SU-DHL-6 (cell line): Measurements from ENCODE around the gene ZMPSTE24.

Experiments used
- H2AFZ ChIP-seq: fragments of 200-600 bp; sonication (generic); 2 replicates; pipeline ENCODE4 v1.6.1; 2014; ENCODE audit warnings: low read depth, mild to moderate bottlenecking, moderate library complexity, mixed read lengths, antibody characterized with exemption, low read length; ENCODE audit not compliant: severe bottlenecking
- H3F3A ChIP-seq: fragments of 200-600 bp; shearing (Covaris generic); 2 replicates; pipeline ENCODE4 v1.6.0; 2016; ENCODE audit warnings: antibody characterized with exemption, mild to moderate bottlenecking; ENCODE audit not compliant: insufficient read depth
- H3K27ac ChIP-seq: fragments of 200-600 bp; sonication (generic); 2 replicates; pipeline ENCODE4 v1.5.1; 2016; ENCODE audit warnings: low read depth, mild to moderate bottlenecking, low read length, moderate library complexity, mixed read lengths
- H3K27me3 ChIP-seq: fragments of 200-600 bp; sonication (generic), shearing (Covaris generic); 2 replicates; pipeline ENCODE4 v1.6.0; 2014; ENCODE audit warnings: mild to moderate bottlenecking, low read length
- H3K36me3 ChIP-seq: fragments of 200-600 bp; sonication (generic); 2 replicates; pipeline ENCODE4 v1.6.1; 2014; ENCODE audit warnings: mild to moderate bottlenecking, low read length, mixed read lengths
- H3K4me2 ChIP-seq: fragments of 300-600, 200-600 bp; shearing (Covaris generic), sonication (generic); 2 replicates; pipeline ENCODE4 v1.6.0; 2014; ENCODE audit warnings: low read length, low read depth, mild to moderate bottlenecking; ENCODE audit not compliant: poor library complexity, severe bottlenecking
- H3K4me3 ChIP-seq: fragments of 200-600 bp; sonication (generic); 2 replicates; pipeline ENCODE4 v1.5.1; 2014; ENCODE audit warnings: antibody characterized with exemption, low read length, mild to moderate bottlenecking, mixed read lengths; ENCODE audit not compliant: insufficient read depth, poor library complexity, severe bottlenecking
- H3K79me2 ChIP-seq: fragments of 200-600 bp; sonication (generic); 2 replicates; pipeline ENCODE4 v1.6.1; 2014; ENCODE audit warnings: mild to moderate bottlenecking, low read length, moderate library complexity; ENCODE audit not compliant: insufficient read depth
- H3K9ac ChIP-seq: fragments of 200-600 bp; sonication (generic); 2 replicates; pipeline ENCODE4 v1.7.0; 2014; ENCODE audit warnings: mild to moderate bottlenecking, low read length
- H3K9me2 ChIP-seq: fragments of 200-600 bp; sonication (generic); replicated peaks from 2 replicates; pipeline ENCODE4 v1.6.1; 2014; ENCODE audit warnings: low read length; ENCODE audit not compliant: insufficient read depth
- H3K9me3 ChIP-seq: fragments of 200-600 bp; sonication (generic); 2 replicates; pipeline ENCODE4 v1.6.1; 2014; ENCODE audit warnings: low read length, mixed read lengths; ENCODE audit not compliant: insufficient read depth
- H4K20me1 ChIP-seq: fragments of 200-600 bp; sonication (generic); 2 replicates; pipeline ENCODE4 v1.6.1; 2014; ENCODE audit warnings: low read depth, mild to moderate bottlenecking, antibody characterized with exemption, low read length, moderate library complexity, mixed read lengths
- EZH2phosphoT487 ChIP-seq: fragments of 200-600 bp; sonication (generic), shearing (Covaris generic); conservative IDR thresholded peaks from 2 replicates; pipeline ENCODE4 v1.6.1; 2018; ENCODE audit warnings: mild to moderate bottlenecking, antibody characterized with exemption, low read length, moderate library complexity, mixed read lengths
- TF ChIP-seq, protein P1 (sequence below): fragments of 200-600 bp; sonication (generic); IDR thresholded peaks from one replicate; pipeline ENCODE4 v1.5.1; 2017; ENCODE audit warnings: antibody characterized with exemption, mild to moderate bottlenecking, low read length, moderate library complexity; ENCODE audit not compliant: insufficient read depth, poor library complexity, severe bottlenecking

ZMPSTE24 gene

DNA sequence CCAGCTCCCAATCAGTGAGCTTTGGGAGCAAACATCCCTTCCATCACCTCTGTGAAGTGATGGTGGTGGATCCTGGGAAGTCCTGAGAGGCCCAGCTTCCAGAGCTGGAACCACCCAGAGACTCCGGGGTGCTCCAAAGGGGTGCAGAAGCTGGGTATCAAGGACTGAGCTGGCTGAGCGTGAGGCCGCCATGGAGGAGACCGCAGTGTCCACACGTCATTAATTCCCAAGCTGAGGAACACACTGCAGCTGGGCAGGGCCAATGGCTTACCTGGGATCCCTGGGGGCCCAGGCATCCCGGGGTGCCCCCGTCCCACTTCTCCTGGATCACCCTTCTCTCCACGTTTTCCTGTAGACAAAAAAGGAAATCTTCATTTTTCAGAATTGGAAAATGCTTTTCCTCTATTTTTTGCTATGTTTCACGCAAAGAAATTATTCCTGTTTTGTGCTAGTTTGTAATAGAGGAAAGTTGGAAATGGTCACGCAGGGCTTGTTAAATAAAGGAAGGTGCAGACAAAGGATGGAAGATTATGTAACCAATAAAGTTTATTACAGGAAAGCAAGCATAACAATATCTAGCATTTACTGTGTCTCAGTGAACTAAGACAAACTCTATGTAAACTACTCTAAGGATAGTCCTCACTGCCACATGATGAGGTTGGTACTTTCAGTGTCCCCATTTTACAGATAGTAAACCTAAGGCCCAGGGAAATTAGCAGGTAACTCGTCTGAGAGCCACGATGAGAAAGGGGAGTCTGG is 43.7 kb downstream of the ZMPSTE24 start:
- Histone ChIP-seq H3K4me3 (no peak overlapping the region), H3F3A (no peaks in the 10 kb centered on the region), H3K27ac (no peak overlapping the region), H3K9me2 (no peaks in the 10 kb centered on the region), H3K79me2 (no peaks in the 10 kb centered on the region), H3K9ac (no peak overlapping the region), H3K9me3 (no peaks in the 10 kb centered on the region), H3K27me3 (no peaks in the 10 kb centered on the region), H3K36me3 (no peaks in the 10 kb centered on the region), H4K20me1 (no peaks in the 10 kb centered on the region), H3K4me2 (no peak overlapping the region), H2AFZ (no peak overlapping the region)
- no peak for TF ChIP-seq EZH2phosphoT487
- TF ChIP-seq, protein P1, sequence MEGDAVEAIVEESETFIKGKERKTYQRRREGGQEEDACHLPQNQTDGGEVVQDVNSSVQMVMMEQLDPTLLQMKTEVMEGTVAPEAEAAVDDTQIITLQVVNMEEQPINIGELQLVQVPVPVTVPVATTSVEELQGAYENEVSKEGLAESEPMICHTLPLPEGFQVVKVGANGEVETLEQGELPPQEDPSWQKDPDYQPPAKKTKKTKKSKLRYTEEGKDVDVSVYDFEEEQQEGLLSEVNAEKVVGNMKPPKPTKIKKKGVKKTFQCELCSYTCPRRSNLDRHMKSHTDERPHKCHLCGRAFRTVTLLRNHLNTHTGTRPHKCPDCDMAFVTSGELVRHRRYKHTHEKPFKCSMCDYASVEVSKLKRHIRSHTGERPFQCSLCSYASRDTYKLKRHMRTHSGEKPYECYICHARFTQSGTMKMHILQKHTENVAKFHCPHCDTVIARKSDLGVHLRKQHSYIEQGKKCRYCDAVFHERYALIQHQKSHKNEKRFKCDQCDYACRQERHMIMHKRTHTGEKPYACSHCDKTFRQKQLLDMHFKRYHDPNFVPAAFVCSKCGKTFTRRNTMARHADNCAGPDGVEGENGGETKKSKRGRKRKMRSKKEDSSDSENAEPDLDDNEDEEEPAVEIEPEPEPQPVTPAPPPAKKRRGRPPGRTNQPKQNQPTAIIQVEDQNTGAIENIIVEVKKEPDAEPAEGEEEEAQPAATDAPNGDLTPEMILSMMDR = no peak

DNA sequence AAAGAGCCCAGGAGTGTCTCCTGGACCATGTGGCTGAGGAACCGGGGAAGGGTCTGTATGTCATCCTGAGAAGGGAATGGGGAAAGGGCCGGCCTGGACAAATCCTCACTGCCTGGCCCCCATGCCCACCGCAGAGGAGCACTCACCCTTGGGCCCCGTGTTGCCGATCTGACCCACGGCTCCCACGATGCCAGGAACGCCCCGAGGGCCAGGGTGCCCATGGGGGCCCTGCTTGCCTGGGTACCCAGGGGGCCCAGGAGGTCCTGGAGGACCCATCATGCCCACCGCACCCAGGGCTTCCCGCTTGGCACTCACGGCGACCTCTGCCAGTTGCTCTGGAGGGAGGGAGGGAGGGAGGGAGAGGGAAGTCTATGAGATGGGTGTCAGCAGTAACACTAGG is 44.4 kb downstream of the ZMPSTE24 start:
- Histone ChIP-seq H3K9me3 (no peaks in the 10 kb centered on the region), H3K27ac (no peak overlapping the region), H3K4me2 (no peak overlapping the region), H3K9ac (no peak overlapping the region), H3K9me2 (no peaks in the 10 kb centered on the region), H2AFZ (no peak overlapping the region), H3K36me3 (no peaks in the 10 kb centered on the region), H3K27me3 (no peaks in the 10 kb centered on the region), H3F3A (no peaks in the 10 kb centered on the region), H3K4me3 (no peak overlapping the region), H4K20me1 (no peaks in the 10 kb centered on the region), H3K79me2 (no peaks in the 10 kb centered on the region)
- TF ChIP-seq EZH2phosphoT487 = no peak
- TF ChIP-seq, protein P1 = no peak

DNA sequence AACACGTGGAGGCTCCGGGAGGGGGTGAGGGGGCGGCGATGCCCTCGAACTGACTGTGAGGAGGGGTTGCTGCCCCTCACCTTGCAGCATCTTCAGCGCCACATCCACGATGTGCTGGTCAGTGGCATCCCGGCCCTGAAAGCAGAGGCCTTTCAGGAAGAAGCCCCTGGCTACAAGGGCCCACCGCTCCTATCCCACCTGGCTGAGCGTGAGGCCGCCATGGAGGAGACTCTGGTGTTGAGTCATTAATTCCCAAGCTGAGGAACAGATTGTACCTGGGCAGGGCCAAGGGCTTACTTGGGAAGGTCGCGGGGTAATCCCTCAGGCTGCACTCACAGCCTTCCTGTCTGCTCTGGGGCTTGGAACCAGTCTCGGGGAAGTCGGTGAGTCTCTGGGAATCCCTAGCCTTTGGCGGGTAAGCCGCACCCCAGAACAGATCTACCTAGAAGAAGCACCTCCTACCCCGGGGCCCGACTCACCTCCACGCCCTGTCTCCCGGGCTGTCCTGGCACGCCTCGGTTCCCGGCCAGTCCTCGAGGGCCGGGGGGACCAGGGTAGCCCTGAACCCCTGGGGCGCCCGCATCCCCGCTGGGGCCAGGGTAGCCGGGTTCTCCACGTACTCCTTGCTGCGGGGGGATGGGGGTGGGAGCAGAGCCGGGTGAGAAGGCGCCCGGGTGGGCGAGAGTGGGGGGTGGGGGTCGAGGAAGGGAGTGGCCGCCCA is 45.2 kb downstream of the ZMPSTE24 start:
- Histone ChIP-seq H3K9ac (no peak overlapping the region), H2AFZ (no peak overlapping the region), H3K9me2 (no peaks in the 10 kb centered on the region), H3F3A (no peaks in the 10 kb centered on the region), H3K36me3 (no peaks in the 10 kb centered on the region), H3K79me2 (no peaks in the 10 kb centered on the region), H3K27me3 (no peaks in the 10 kb centered on the region), H3K4me2 (no peak overlapping the region), H3K27ac (no peak overlapping the region), H4K20me1 (no peaks in the 10 kb centered on the region), H3K9me3 (no peaks in the 10 kb centered on the region), H3K4me3 (no peak overlapping the region)
- TF ChIP-seq, protein P1 = no peak
- no peak for TF ChIP-seq EZH2phosphoT487
